HG03521 (cell line): ENCODE measurements around the gene SYNE1.
A peak's percentile ranks its signal among the peaks of the same experiment; 100 is the strongest.
"Not testable (repeated sequence)": the region's sequence is repeated elsewhere in the genome, so short reads cannot be mapped to it uniquely, and the experiment has no call there.

Experiments
- ATAC-seq: cut with Tn5 transposase; IDR thresholded peaks from one replicate; pipeline ENCODE4 v1.9.1; 2021; ENCODE audit warnings: mild to moderate bottlenecking, moderate library complexity; ENCODE audit not compliant: unreplicated experiment

Gene SYNE1

DNA sequence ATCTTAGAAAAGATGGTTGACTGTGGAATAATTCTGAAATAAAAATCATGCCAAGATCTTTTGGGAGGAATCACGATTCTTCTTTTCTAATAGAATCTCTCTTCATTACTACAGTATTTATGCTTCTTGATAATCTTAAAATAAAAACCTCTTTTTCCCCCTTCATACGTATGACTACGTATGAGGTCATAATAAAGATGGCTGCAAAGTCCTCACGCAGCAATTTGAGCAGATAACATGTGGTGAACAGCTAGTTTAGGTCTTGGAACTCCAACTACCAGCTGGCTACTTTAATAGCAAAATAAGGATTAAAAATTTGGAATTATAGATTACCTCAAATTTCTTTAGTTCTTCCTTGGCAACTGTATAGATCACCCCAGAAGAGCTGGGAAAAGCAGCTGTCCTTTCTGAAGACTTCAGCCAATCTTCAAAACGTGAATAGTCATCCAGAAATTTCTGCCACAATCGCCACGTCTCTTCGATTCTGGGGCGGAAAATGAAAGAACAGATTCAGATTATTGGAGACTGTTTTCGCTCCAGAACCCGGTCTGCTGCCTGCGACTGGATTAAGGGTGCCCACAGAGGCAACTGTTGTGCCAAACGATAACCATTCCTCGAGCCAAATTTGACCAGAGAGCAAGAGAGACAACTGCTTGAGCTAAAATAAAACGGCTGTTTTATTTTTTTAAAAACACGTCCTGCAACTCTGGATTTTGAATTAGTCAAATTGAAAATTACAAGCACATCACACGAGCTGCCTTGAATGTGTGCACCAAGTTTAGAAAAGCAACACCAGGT is 482.4 kb downstream of the SYNE1 start:
- ATAC-seq, result no peak

GRCh38 chr6:152151920-152152319 is 485.2 kb downstream of the SYNE1 start:
- no peak for ATAC-seq

- no peak for ATAC-seq
Observed at GRCh38 chr6:152150196-152150595, 487.0 kb downstream of the SYNE1 start.

DNA sequence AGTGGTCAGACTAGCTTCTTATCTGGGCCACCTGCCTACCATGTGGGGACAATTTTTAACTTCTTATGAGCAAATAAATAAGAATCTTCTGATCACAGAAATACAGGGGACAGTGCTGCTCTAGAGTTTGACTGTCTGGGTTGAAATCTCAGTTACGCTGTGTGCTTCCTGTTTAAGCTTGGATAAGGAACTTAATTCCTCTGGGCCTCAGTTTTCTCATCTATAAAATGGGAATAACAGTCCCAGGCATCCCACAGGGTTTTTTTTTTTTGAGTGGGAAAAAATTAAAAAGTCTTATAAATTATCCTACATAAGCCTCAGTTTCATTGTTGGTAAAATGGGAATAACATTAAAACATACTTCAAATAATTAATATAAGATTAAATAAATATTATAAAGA is 488.8 kb downstream of the SYNE1 start:
- no peak for ATAC-seq

DNA sequence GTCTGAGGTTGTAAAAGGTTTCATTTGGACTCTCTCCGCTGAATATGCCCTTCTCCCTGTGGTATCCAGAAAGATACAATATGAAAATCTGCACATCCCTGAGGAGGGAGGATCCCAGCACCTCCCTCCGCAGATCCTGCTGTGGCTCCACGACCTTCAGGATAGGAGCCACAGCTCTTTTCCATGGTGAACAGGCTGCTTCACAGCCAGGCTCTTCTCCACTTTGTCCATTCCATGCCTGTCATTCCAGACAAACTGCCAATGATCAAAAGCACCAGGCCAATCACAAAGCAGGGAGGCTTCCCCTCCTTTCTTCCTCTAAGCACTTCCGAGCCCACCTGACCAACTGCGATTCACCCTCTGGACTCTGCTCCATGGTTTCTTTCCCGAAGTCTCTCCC is 489.9 kb downstream of the SYNE1 start:
- ATAC-seq, result no peak

DNA sequence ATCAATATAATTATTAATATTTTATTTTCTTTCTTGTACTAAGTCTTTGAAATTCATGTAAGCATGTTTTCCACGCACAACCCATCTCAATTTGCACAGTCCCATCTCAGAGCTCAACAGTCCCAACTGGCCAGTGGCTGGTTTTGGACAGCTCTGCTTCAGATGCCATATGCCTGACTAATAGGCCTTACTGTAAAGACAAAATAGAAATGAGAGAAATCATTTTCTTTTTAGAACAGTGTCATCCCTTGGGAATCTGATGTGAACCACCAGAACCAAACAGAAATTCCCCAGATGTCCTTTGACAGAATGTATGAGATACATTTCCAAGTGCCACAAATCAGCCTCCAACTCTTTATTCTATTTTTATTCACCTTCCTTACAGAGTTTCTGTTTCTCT is 490.8 kb downstream of the SYNE1 start:
- ATAC-seq, result no peak

GRCh38 chr6:152143359-152143758 is 493.8 kb downstream of the SYNE1 start:
- no peak for ATAC-seq

DNA sequence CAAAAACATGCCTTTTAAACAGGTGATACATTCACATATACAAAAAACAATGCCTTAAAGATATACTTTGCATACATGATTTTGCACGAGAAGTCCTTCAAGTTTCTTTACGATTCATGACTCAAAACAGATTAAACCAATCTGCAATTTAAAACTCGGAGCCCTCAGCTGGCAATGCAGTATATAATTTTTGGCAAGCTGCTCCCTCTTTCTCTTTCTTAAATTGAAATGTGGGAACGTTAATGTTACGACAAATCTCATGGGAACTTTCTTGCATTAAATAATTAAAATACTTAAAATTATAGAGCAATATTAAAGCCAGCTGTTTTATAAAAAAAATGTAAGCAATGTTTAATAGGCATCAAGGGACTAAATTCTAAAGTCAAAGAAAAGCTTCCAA is 495.1 kb downstream of the SYNE1 start:
- no peak for ATAC-seq

DNA sequence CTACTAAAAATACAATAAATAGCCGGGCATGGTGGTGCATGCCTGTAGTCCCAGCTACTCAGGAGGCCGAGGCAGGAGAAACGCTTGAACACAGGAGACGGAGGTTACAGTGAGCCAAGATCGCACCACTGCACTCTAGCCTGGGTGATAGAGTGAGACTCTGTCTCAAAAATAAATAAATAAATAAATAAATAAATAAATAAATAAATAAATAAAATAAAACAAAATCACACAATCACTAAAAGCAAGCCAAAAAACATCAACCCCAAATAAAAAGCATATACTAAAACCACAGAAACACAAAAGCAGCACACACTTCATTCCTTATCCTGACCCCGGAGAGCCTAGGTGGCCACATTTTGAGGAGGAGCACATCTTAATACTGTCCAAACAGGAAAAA is 498.8 kb downstream of the SYNE1 start:
- ATAC-seq, result not testable (repeated sequence)

GRCh38 chr6:152136449-152136825 is 500.7 kb downstream of the SYNE1 start:
- no peak for ATAC-seq

DNA sequence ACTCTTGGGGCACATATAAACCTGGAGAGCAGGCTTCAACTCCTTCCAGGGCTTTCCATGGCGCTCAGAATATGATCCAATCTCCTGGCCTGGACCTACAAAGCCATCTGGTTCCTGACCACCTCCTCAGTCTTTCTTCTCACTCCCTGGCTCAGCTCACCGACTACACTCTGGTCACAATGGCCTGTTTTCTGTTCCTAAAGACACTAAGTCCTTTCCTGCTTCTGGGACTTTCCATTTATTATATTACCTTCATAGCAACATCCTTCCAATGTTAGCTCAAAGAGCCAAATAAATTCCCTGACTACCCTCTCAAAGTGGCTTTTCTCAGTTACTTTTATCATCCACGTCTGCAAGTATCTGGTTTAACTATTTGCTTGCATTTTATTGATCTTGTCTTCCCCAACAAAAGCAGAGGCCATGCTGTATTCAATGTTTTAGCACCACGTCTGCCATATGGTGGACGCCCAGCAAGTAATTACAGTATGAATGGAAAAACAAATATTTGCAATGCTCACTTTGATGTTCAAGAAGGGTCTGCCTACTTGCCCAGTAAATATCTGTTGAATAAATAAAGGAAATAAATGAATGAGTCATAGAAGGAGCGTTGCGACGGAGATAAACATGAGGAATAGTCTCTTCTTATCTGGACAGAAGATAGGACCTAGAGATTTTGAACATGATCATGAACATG is 501.3 kb downstream of the SYNE1 start:
- no peak for ATAC-seq

DNA sequence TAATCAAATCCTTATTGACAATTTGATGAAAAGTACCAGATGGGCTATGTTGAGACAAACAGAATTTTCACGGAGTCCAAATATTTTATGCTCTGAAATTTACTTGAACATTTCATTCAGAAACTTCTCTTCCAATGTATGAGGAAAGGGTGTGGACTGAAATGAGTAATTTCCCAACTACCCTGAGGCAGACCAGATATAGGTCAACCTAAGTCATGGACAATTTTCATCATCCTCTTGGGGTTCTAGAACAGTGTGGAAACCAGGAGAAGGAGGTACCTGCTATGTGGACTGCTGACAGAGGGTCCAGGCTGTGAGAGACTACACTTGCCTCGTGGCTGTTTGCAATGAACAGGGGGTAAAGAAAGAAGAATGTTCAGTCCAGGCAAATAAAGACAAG is 506.7 kb downstream of the SYNE1 start:
- no peak for ATAC-seq

GRCh38 chr6:152129691-152130151 is 507.4 kb downstream of the SYNE1 start:
- no peak for ATAC-seq

DNA sequence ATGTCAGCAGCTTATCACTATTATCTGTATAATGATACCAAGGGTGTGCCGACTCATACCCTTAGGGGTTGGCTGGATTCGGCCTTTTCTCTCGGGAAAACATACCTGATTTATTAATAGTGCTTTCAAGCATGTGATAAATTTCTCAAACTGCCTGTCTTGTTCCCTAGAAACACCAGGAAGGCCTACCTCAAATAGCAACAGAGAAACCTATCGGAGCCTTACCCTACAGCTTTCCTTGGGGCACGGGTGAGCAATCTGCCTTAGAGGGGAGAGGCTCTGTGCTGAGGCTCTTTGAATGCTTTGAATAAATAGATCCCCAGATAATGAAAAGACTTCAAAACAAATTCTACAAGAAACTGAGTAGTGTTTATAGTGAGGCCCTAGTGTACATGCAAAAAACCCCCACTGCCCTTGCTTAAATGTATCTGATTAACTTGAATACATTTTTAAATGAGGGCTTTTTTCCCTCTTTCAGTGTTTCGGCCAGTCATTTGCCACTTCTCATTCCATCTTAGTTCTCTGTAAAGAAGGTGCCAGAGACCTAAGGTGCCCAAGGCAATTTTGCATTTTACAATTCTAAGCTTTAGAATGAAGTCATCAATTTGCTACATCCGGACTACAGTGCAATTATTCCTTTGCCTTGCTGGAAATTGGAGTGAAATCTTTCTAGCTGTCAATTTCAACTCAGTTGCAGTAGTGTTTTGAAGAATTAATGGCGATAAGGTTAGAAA is 509.6 kb downstream of the SYNE1 start:
- no peak for ATAC-seq

DNA sequence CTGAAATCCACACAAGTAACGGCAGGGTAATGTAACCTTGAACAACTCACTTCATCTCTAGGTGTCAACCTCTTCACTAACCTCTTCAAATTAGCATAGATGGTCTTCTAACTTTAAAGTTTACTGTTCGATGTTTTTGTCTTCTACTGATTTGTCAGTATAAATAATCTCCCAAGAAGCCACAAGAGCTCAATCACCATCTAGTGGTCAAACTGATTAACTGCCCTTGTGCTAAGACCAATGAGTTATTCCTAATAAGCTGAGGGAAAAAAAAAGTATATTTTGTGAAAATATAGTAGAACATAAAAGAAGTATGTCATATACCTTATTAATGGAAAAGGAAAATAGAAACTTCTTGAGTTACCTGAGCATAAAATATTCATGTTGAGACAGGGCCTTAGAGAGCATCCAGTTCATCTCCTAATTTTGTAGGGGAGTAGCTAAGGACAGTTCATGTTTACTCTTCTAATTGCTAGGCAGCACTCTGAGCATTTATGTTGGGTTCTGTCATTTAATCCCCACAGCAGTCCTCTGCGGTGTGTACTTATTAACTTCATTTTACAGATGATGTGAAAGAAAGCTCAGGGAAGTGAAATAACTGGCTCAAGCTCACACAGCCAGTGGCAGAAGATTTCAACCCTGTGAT is 512.6 kb downstream of the SYNE1 start:
- ATAC-seq, result peak; percentile 66

DNA sequence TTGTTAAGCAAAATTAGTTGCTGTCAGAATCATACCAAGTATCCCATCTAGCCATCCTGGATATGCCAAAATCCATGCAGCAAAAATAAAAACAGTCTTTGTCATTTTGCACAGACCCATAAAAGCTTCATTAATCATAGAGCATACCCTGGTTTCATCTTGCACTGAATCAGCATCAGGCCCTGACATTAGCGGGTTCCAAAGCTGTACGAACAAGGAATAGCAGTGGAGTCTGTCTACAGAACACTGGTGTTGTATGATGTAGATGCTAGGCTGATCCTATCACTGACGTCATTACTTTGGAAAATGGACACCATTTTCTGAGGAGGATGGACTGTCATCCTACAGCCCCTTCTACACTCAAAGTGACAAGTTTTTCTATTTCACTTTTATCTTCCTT is 514.1 kb downstream of the SYNE1 start:
- ATAC-seq, result no peak

GRCh38 chr6:152122434-152122833 is 514.7 kb downstream of the SYNE1 start:
- no peak for ATAC-seq

GRCh38 chr6:152121910-152122309 is 515.3 kb downstream of the SYNE1 start:
- ATAC-seq, result no peak

DNA sequence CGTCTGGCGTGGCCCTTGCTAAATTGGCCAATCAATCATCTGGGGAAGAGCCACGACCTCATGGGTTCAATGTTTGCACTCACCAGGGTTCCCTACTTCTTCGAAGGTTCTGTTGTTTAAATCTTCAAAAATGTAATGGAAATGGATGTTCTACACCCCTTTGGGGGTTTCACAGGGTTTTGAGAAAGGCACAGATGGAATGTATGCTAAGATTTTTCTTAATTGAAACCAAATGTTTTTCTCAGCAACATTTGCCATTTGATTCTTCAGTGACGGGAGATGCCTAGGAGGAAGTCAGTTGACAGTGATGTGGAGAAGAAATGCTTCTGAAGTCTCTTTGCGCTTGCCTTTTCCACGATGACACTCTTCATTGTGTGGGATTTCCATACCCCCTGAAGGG is 517.3 kb downstream of the SYNE1 start:
- ATAC-seq, result no peak

DNA sequence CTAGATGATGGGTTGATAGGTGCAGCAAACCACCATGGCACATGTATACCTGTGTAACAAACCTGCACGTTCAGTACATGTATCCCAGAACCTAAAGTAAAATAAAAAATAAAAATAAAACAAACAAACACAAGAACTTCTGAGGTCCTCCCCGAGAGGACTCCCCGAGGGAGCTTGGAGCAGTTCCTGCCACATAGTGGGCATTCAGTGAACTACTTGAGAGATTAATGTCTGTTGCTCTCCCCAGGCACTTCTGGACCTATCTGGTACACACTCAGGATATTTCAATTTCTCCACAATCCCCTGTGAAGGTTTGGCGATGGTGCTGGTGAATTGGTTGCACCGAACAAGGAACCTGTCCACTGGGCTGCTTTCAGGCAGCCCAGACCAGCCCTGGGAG is 518.5 kb downstream of the SYNE1 start:
- no peak for ATAC-seq

GRCh38 chr6:152118224-152118623 is 518.9 kb downstream of the SYNE1 start:
- ATAC-seq, result no peak
